Smooth muscle cell (in vitro differentiated cells): ENCODE measurements around the gene C1orf94. TPM values are rescaled to one million over a fixed set of nuclear protein-coding genes. Genes with fewer than 3 reads are reported as not detected.

Experiments used
- DNase-seq: peaks from one replicate; lab custom pipeline; 2025; ENCODE audit not compliant: unreplicated experiment; lab: John Stamatoyannopoulos, UW
- H2AFZ ChIP-seq: fragments of 200-600 bp; sonication (generic); 2 replicates; pipeline ENCODE4 v1.6.0; 2016; ENCODE audit warnings: antibody characterized with exemption, low read depth, mild to moderate bottlenecking
- H3F3A ChIP-seq: fragments of 200-600 bp; sonication (generic); 2 replicates; pipeline ENCODE4 v1.6.0; 2017; ENCODE audit warnings: antibody characterized with exemption, low read depth
- H3K27ac ChIP-seq: fragments of 200-600 bp; sonication (generic); 2 replicates; pipeline ENCODE4 v1.5.1; 2016; ENCODE audit warnings: low read depth, mild to moderate bottlenecking
- H3K27me3 ChIP-seq: fragments of 200-600 bp; sonication (generic); 2 replicates; pipeline ENCODE4 v1.6.1; 2016; ENCODE audit warnings: low read depth, mild to moderate bottlenecking
- H3K36me3 ChIP-seq: fragments of 200-600 bp; sonication (generic); 2 replicates; pipeline ENCODE4 v1.5.1; 2016; ENCODE audit warnings: low read depth
- H3K4me1 ChIP-seq: fragments of 200-600 bp; sonication (generic); 2 replicates; pipeline ENCODE4 v1.5.1; 2016; ENCODE audit warnings: low read depth
- H3K4me2 ChIP-seq: fragments of 200-600 bp; sonication (generic); 2 replicates; pipeline ENCODE4 v1.6.0; 2016; ENCODE audit warnings: mild to moderate bottlenecking
- H3K4me3 ChIP-seq: fragments of 200-600 bp; sonication (generic); 2 replicates; pipeline ENCODE4 v1.5.1; 2016; ENCODE audit warnings: mild to moderate bottlenecking
- H3K79me2 ChIP-seq: fragments of 200-600 bp; sonication (generic); 2 replicates; pipeline ENCODE4 v1.6.0; 2016; ENCODE audit warnings: low read depth, mild to moderate bottlenecking
- H3K9ac ChIP-seq: fragments of 200-600 bp; sonication (generic); 2 replicates; pipeline ENCODE4 v1.6.0; 2016; ENCODE audit warnings: low read depth
- H3K9me3 ChIP-seq: fragments of 200-600 bp; sonication (generic); replicated peaks from 2 replicates; pipeline ENCODE4 v1.5.1; 2016; ENCODE audit warnings: low read depth
- H4K20me1 ChIP-seq: fragments of 200-600 bp; sonication (generic); 2 replicates; pipeline ENCODE4 v1.6.0; 2016; ENCODE audit warnings: low read depth
- WGBS: methylation state at CpG from one replicate; pipeline ENCODE4 v1.1.7; 2016; ENCODE audit warnings: low lambda C conversion rate; 5-methylcytosine and 5-hydroxymethylcytosine counted together
- polyA plus RNA-seq: library from polyadenylated mRNA; unstranded; fragments of >200 nt; fragmentation: Nextera tagmentation; extraction: Ambion mirVana; gene quantifications from 2 replicates; pipeline ENCODE4 v1.2.1, GENCODE V29; 2016
- total RNA-seq: library from RNA; depleted of rRNA; stranded (reverse); fragments of >200 nt; gene quantifications from 2 replicates; pipeline ENCODE4 v1.2.3, GENCODE V29; 2014
- TF ChIP-seq, protein P1 (sequence below): fragments of 200-600 bp; sonication (generic); IDR thresholded peaks from 2 replicates; pipeline ENCODE4 v1.5.1; 2017; ENCODE audit warnings: borderline replicate concordance, mild to moderate bottlenecking, antibody characterized with exemption; ENCODE audit not compliant: insufficient read depth, poor library complexity, severe bottlenecking

Gene C1orf94, protein sequence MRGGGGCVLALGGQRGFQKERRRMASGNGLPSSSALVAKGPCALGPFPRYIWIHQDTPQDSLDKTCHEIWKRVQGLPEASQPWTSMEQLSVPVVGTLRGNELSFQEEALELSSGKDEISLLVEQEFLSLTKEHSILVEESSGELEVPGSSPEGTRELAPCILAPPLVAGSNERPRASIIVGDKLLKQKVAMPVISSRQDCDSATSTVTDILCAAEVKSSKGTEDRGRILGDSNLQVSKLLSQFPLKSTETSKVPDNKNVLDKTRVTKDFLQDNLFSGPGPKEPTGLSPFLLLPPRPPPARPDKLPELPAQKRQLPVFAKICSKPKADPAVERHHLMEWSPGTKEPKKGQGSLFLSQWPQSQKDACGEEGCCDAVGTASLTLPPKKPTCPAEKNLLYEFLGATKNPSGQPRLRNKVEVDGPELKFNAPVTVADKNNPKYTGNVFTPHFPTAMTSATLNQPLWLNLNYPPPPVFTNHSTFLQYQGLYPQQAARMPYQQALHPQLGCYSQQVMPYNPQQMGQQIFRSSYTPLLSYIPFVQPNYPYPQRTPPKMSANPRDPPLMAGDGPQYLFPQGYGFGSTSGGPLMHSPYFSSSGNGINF
- total RNA-seq (not detected in 2 replicates), polyA plus RNA-seq (not detected in 2 replicates)

DNA sequence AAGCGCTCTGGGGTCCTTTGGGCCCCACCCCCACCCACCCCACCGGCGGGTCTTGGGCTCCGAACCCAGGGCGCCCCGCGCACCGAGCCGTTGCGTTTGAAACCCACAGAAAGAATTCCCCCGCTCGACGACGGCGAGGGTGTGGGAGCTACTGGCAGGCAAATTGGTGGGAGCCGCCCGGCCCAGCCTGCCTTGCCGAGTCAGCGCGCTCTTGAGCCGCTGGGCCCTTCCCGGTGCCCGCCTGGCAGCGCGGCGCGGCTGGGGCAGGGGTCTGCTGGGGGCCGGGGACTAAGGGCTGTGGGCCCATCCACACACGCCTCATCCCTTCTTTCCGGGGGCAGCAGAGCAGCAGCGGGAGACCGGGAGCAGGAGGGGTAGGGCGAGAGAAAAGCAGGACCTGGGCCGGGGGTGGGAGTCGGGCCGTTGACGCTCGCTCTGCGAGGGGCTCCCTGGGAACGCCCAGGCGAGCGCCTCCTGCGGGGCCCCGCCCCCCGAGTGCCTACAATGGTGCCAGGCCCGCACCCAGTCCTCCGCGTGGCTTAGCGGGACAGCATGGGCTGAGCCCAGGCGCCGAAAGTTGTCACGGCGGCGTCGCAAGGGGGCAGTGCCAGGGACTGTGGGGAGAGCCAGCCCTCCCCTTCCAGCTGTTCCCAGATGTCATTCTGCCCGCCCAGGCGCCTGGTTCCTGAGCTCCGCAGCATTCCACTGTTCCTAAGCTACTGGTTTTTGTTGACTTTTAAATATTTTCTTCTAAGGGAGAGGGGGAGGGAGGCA is at the start of gene C1orf94:
Gene C1orf94, plus strand, starts transcription at position 78 of the 774 bp plus-strand sequence. CDS start 883 bp downstream, outside the sequence.
- TF ChIP-seq, protein P1, sequence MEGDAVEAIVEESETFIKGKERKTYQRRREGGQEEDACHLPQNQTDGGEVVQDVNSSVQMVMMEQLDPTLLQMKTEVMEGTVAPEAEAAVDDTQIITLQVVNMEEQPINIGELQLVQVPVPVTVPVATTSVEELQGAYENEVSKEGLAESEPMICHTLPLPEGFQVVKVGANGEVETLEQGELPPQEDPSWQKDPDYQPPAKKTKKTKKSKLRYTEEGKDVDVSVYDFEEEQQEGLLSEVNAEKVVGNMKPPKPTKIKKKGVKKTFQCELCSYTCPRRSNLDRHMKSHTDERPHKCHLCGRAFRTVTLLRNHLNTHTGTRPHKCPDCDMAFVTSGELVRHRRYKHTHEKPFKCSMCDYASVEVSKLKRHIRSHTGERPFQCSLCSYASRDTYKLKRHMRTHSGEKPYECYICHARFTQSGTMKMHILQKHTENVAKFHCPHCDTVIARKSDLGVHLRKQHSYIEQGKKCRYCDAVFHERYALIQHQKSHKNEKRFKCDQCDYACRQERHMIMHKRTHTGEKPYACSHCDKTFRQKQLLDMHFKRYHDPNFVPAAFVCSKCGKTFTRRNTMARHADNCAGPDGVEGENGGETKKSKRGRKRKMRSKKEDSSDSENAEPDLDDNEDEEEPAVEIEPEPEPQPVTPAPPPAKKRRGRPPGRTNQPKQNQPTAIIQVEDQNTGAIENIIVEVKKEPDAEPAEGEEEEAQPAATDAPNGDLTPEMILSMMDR = no peak
- Histone ChIP-seq H3K4me1 (no peaks in the 10 kb centered on the region), H3K4me2 (no peak within 1 kb of the TSS), H2AFZ (no peak within 1 kb of the TSS), H3K27me3 (peaks cover 59% of the 10 kb centered on the region), H4K20me1 (no peaks in the 10 kb centered on the region), H3K4me3 (no peak within 1 kb of the TSS), H3K9me3 (no peaks in the 10 kb centered on the region), H3K36me3 (no peaks in the 10 kb centered on the region), H3F3A (no peaks in the 10 kb centered on the region), H3K27ac (no peak within 1 kb of the TSS), H3K9ac (no peak within 1 kb of the TSS), H3K79me2 (no peaks in the 10 kb centered on the region)
- no peak for DNase-seq
- WGBS = 11% methylated on average over 26 of the region's 58 CpGs

DNA sequence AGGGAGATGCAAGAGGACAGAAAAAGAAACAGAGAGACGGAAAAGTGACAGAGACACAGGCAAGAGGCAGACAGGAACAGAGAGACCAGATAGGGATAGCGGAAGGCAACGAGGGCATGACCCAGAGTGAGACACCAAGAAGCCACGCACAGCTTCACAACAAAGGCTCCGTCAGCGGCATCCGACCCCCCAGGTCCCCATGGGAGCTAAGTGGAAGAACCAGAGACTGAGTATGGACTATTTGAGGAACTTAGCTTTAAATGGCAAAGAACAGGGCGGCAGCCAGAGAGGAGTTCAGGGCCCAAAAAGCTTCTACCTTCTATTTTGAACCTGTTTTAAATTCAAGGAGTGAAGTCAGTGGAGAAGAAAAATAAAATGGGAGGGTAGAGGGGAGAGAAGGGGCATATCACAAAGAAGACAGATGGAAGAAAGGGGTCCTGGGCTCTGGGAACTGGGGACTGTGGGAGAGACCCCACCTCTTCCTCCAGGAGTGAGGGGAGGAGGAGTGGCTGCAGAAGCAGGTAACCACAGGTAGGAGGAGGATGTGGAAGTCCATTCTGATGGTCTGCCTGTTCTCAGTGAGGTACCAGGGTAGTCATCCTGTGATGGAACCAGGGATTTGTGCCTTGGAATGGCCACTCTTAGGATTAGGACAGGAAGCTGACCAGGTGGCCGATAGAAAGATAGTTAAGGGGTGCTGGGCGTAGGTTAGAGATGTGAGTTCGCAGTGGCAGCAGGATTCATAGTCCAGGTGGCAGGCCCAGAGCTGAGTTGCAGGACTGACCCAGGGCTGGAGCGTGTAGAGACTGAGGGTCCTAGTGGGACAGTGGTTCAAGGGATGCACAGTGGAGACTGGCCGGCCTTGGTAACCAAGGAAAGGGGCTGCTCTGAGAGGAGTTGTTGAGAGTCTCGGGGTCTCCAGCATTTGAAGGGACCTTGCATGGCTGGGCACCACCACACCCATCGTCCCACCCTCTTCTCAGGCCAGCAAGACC is 49.4 kb upstream of the C1orf94 start:
- Histone ChIP-seq H3K4me3 (no peak overlapping the region), H3F3A (no peaks in the 10 kb centered on the region), H2AFZ (no peak overlapping the region), H3K4me1 (no peaks in the 10 kb centered on the region), H4K20me1 (no peaks in the 10 kb centered on the region), H3K9ac (no peak overlapping the region), H3K27me3 (peaks cover 7% of the 10 kb centered on the region), H3K36me3 (no peaks in the 10 kb centered on the region), H3K79me2 (no peaks in the 10 kb centered on the region), H3K9me3 (no peaks in the 10 kb centered on the region), H3K4me2 (no peak overlapping the region), H3K27ac (no peak overlapping the region)
- 90% methylated on average over 14 of the region's 15 CpGs for whole genome bisulfite sequencing
- no peak for DNase-seq
- TF ChIP-seq, protein P1 = no peak

DNA sequence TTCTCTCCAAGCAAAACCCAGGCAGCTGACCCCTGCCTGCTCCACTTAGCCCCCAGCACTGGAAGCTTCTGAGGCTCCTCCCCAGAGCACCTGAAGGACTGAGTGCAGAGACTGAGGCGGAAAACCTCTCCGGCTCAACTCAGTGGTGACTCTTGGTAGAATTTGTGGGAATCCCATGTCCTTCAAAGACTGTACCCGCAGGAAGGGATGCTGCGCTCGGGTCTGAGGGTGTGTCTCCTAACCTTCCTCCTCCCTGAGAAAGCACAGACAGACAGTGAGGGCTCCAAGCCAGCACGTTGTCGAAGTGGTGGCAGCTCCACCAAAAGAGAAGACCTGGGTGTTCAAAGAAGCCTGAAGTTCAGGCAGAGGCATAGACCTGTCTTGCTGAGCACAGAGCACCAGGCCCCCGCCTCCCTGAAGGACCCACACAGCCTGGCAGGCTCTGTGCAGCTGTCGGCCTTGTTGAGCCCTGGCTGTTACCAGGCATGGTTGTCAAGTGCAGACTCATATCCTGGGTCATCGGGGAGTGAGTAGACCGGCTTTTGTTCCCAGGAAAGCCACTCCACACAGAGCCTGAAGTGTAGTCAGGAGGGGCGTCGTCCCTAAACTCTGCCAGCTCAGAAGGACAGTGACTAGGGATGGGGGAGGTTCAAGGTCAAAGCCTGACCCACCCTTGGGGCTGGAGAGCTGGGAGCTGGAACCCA is 48.4 kb upstream of the C1orf94 start:
- peaks cover 7% of the 10 kb centered on the region for H3K27me3 ChIP-seq
- H3K79me2 ChIP-seq = no peaks in the 10 kb centered on the region
- TF ChIP-seq, protein P1 = no peak
- no peak overlapping the region for H2AFZ ChIP-seq
- H3K36me3 ChIP-seq = no peaks in the 10 kb centered on the region
- H3K9ac ChIP-seq = no peak overlapping the region
- H3K4me2 ChIP-seq = no peak overlapping the region
- no peak for DNase-seq
- no peaks in the 10 kb centered on the region for H4K20me1 ChIP-seq
- 88% methylated on average over 13 of the region's 13 CpGs for WGBS
- no peak overlapping the region for H3K27ac ChIP-seq
- no peak overlapping the region for H3K4me3 ChIP-seq
- H3K9me3 ChIP-seq = no peaks in the 10 kb centered on the region
- H3F3A ChIP-seq = no peaks in the 10 kb centered on the region
- no peaks in the 10 kb centered on the region for H3K4me1 ChIP-seq
